ENCODE measurements around the gene THYN1.

The THYN1 gene

GRCh38 chr11:134230339-134230738 lies 22.8 kb downstream of the THYN1 start:
- H4K20me1 ChIP-seq (ENCODE audit: low read depth, low read length) = no peaks in the 10 kb centered on the region
- no peaks in the 10 kb centered on the region for H3K36me3 ChIP-seq (ENCODE audit: low read length)

GRCh38 chr11:134229126-134229790 lies 23.9 kb downstream of the THYN1 start:
- H3K27me3 ChIP-seq (ENCODE audit: low read length) = no peaks in the 10 kb centered on the region
- H3K27ac ChIP-seq (ENCODE audit: low read depth, low read length) = no peak overlapping the region
- no peak overlapping the region for H3K9ac ChIP-seq (ENCODE audit: low read length)
- H2AFZ ChIP-seq (ENCODE audit: low read depth, low read length, severe bottlenecking) = no peak overlapping the region
- H3K9me2 ChIP-seq (replicated peaks; ENCODE audit: insufficient read depth, low read length) = no peaks in the 10 kb centered on the region
- no peak for TF ChIP-seq EZH2phosphoT487 (conservative IDR thresholded peaks at IDR 0.05; ENCODE audit: low read length)
- no peak for TF ChIP-seq CTCF (IDR thresholded peaks at IDR 0.05; ENCODE audit: insufficient read depth, low read length, poor library complexity, severe bottlenecking)
- no peaks in the 10 kb centered on the region for H4K20me1 ChIP-seq (ENCODE audit: low read depth, low read length)
- H3K4me2 ChIP-seq (ENCODE audit: low read depth, low read length, poor library complexity, severe bottlenecking) = no peak overlapping the region
- no peaks in the 10 kb centered on the region for H3K36me3 ChIP-seq (ENCODE audit: low read length)
- H3K79me2 ChIP-seq (ENCODE audit: insufficient read depth, low read length) = no peaks in the 10 kb centered on the region
- no peak overlapping the region for H3K4me3 ChIP-seq (ENCODE audit: insufficient read depth, low read length, poor library complexity, severe bottlenecking)
- no peaks in the 10 kb centered on the region for H3F3A ChIP-seq (ENCODE audit: insufficient read depth)
- H3K9me3 ChIP-seq (ENCODE audit: insufficient read depth, low read length) = no peaks in the 10 kb centered on the region

More at GRCh38 chr11:134230339-134230738, 22.8 kb downstream of the THYN1 start:
- Histone ChIP-seq H3K27ac (ENCODE audit: low read depth, low read length) (no peak overlapping the region), H3K4me3 (ENCODE audit: insufficient read depth, low read length, poor library complexity, severe bottlenecking) (no peak overlapping the region), H3K9me3 (ENCODE audit: insufficient read depth, low read length) (no peaks in the 10 kb centered on the region), H3F3A (ENCODE audit: insufficient read depth) (no peaks in the 10 kb centered on the region), H3K9me2 (replicated peaks; ENCODE audit: insufficient read depth, low read length) (no peaks in the 10 kb centered on the region), H3K9ac (ENCODE audit: low read length) (no peak overlapping the region), H3K27me3 (ENCODE audit: low read length) (no peaks in the 10 kb centered on the region), H3K4me2 (ENCODE audit: low read depth, low read length, poor library complexity, severe bottlenecking) (no peak overlapping the region), H2AFZ (ENCODE audit: low read depth, low read length, severe bottlenecking) (no peak overlapping the region), H3K79me2 (ENCODE audit: insufficient read depth, low read length) (no peaks in the 10 kb centered on the region)
- TF ChIP-seq EZH2phosphoT487 (conservative IDR thresholded peaks at IDR 0.05; ENCODE audit: low read length) = no peak
- no peak for TF ChIP-seq CTCF (IDR thresholded peaks at IDR 0.05; ENCODE audit: insufficient read depth, low read length, poor library complexity, severe bottlenecking)

GRCh38 chr11:134228625-134229024 lies 24.5 kb downstream of the THYN1 start:
- Histone ChIP-seq H3K9ac (ENCODE audit: low read length) (no peak overlapping the region), H3F3A (ENCODE audit: insufficient read depth) (no peaks in the 10 kb centered on the region), H3K36me3 (ENCODE audit: low read length) (no peaks in the 10 kb centered on the region), H3K4me2 (ENCODE audit: low read depth, low read length, poor library complexity, severe bottlenecking) (no peak overlapping the region), H3K79me2 (ENCODE audit: insufficient read depth, low read length) (0 out of 2 replicates have a peak, but pooled peaks cover under 1% of the 10 kb centered on the region), H4K20me1 (ENCODE audit: low read depth, low read length) (no peaks in the 10 kb centered on the region), H3K4me3 (ENCODE audit: insufficient read depth, low read length, poor library complexity, severe bottlenecking) (no peak overlapping the region), H3K27ac (ENCODE audit: low read depth, low read length) (no peak overlapping the region), H3K27me3 (ENCODE audit: low read length) (no peaks in the 10 kb centered on the region), H3K9me2 (replicated peaks; ENCODE audit: insufficient read depth, low read length) (no peaks in the 10 kb centered on the region), H3K9me3 (ENCODE audit: insufficient read depth, low read length) (no peaks in the 10 kb centered on the region), H2AFZ (ENCODE audit: low read depth, low read length, severe bottlenecking) (no peak overlapping the region)
- TF ChIP-seq CTCF (IDR thresholded peaks at IDR 0.05; ENCODE audit: insufficient read depth, low read length, poor library complexity, severe bottlenecking) (no peak), EZH2phosphoT487 (conservative IDR thresholded peaks at IDR 0.05; ENCODE audit: low read length) (no peak)

Measured in SU-DHL-6 (cell line).